CD4-positive, alpha-beta memory T cell (primary cell): ENCODE measurements around the gene ACVR1B. TPM values are rescaled to one million over a fixed set of nuclear protein-coding genes. Genes with fewer than 3 reads are reported as not detected.

Source experiments
- CTCF ChIA-PET: fragments of 350-600 bp; sonication (Branson Sonifier 250); formaldehyde crosslinking; loops from one replicate; lab custom pipeline; 2021; ENCODE audit warnings: inconsistent platforms; ENCODE audit not compliant: partially characterized antibody; lab: Charles Lee
- POLR2A ChIA-PET: fragments of 350-600 bp; sonication (Branson Sonifier 250); formaldehyde crosslinking; loops from one replicate; lab custom pipeline; 2021; ENCODE audit not compliant: partially characterized antibody; lab: Charles Lee
- DNase-seq, 5 donors: peaks; one replicate each; pipeline versions ENCODE4 v3.0.0 to v3.0.0-alpha.2; 2020 to 2022; ENCODE audit warnings: mixed read lengths in 1 of 5
- H3K27ac ChIP-seq: one replicate; pipeline ENCODE4 v1.7.0; 2013; ENCODE audit warnings: low read depth, low read length
- H3K27me3 ChIP-seq: 2 replicates; pipeline ENCODE4 v1.7.0; 2013; ENCODE audit warnings: mild to moderate bottlenecking, low read length, moderate library complexity; ENCODE audit not compliant: insufficient read depth
- H3K36me3 ChIP-seq: 2 replicates; pipeline ENCODE4 v1.7.0; 2013; ENCODE audit warnings: mild to moderate bottlenecking, low read length, moderate library complexity; ENCODE audit not compliant: insufficient read depth
- H3K4me1 ChIP-seq: 2 replicates; pipeline ENCODE4 v1.7.0; 2013; ENCODE audit warnings: mild to moderate bottlenecking, low read length, moderate library complexity; ENCODE audit not compliant: insufficient read depth
- H3K4me3 ChIP-seq, 2 donors: one replicate each; pipeline ENCODE4 v1.7.0; 2013; ENCODE audit warnings: low read length in 2 of 2, mild to moderate bottlenecking in 1 of 2
- H3K9me3 ChIP-seq, 2 donors: one replicate each; pipeline ENCODE4 v1.7.0; 2013; ENCODE audit warnings: low read length in 2 of 2, control low read depth in 1 of 2; ENCODE audit not compliant: control insufficient read depth in 1 of 2
- H3K27ac Mint-ChIP-seq, 7 donors: one replicate each; pipeline ENCODE4 v1.8.0; 2020 to 2021; ENCODE audit warnings: mixed read lengths in 7 of 7, mild to moderate bottlenecking in 6 of 7, inconsistent platforms in 3 of 7, moderate library complexity in 3 of 7
- H3K27me3 Mint-ChIP-seq, 2 donors: one replicate each; pipeline ENCODE4 v1.8.0; 2020 to 2021; ENCODE audit warnings: mixed read lengths in 2 of 2
- H3K36me3 Mint-ChIP-seq, 2 donors: one replicate each; pipeline ENCODE4 v1.8.0; 2020 to 2021; ENCODE audit warnings: mixed read lengths in 2 of 2, inconsistent platforms in 1 of 2, mild to moderate bottlenecking in 1 of 2
- H3K4me1 Mint-ChIP-seq, 4 donors: one replicate each; pipeline ENCODE4 v1.8.0; 2020 to 2021; ENCODE audit warnings: mixed read lengths in 4 of 4, mild to moderate bottlenecking in 1 of 4
- H3K4me3 Mint-ChIP-seq, 8 donors: one replicate each; pipeline ENCODE4 v1.8.0; 2020 to 2021; ENCODE audit warnings: mixed read lengths in 8 of 8, mild to moderate bottlenecking in 7 of 8, moderate library complexity in 6 of 8, inconsistent platforms in 3 of 8
- H3K9me3 Mint-ChIP-seq, 8 donors: one replicate each; pipeline ENCODE4 v1.8.0; 2020 to 2021; ENCODE audit warnings: mixed read lengths in 8 of 8, mild to moderate bottlenecking in 5 of 8, inconsistent platforms in 3 of 8, moderate library complexity in 1 of 8
- intact Hi-C: fragments of 100-400 bp; cut with micrococcal nuclease; formaldehyde crosslinking; loops from one replicate; pipeline ENCODE4 v1.15.1; 2023
- polyA plus RNA-seq, 2 donors: library from polyadenylated mRNA; unstranded; fragments of 300-500 nt; fragmentation: Illumina TruSeq; gene quantifications; one replicate each; pipeline ENCODE4 v1.2.3, GENCODE V29; 2021
- total RNA-seq, 2 experiments: library from RNA; stranded (reverse); gene quantifications; one replicate each; pipeline ENCODE4 v1.2.3, GENCODE V29; 2021

The ACVR1B gene
- total and polyA plus RNA-seq, 4 experiments from 2014 or later: 0.42 to 12.6 (median 6.7) TPM

DNA sequence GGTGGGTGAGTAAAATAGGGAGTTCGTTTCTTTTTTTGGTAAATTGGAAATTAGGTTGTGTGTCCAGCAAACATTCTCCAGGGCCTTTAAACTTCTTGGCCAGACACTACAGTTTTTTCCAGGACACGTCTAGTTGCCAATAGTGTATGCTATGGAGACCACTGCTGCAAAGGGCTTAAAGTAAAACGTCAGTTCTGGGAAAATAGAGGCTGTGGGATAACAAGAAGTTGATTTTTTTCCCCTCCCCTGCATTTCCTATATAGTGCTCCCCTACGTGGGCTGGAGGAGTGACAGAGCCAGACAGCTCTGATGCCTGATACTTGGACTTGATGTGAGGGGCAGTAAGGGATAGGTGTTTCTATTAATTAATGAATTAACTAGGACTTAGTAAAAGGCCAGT, 2.4 kb downstream of the ACVR1B start:
- peak overlapping the region; percentile 5 to 80 (median 26) for H3K27ac Mint-ChIP-seq
- H3K4me3 Mint-ChIP-seq: peak overlapping the region in 7 of 8 donors; percentile 44 to 84 (median 79)
- ChIA-PET CTCF (interaction anchor here (3.4 kb wide), 1 partner anchor 17 kb away, joined by 10 read pairs; no protein-coding TSS in a partner anchor), POLR2A (interaction anchor here (0.6 kb wide), 2 partner anchors 18 to 133 kb away, joined by 3 read pairs; no protein-coding TSS in a partner anchor)
- Histone ChIP-seq H3K9me3 (no peaks in the 10 kb centered on the region), H3K36me3 (no peaks in the 10 kb centered on the region), H3K4me1 (peaks cover 30% of the 10 kb centered on the region), H3K27ac (no peak overlapping the region), H3K4me3 (no peak overlapping the region), H3K27me3 (no peaks in the 10 kb centered on the region)
- H3K4me1 Mint-ChIP-seq: peaks cover 33 to 54% (median 46%) of the 10 kb centered on the region in 4 donors
- intact Hi-C loops: loop anchor here (5.0 kb wide), 1 partner anchor 1672 kb away; the partner anchor contains the start of gene LIMA1
- no peaks in the 10 kb centered on the region for H3K27me3 Mint-ChIP-seq
- H3K36me3 Mint-ChIP-seq: peaks cover 0 to 3% of the 10 kb centered on the region in 2 donors
- no peaks in the 10 kb centered on the region for H3K9me3 Mint-ChIP-seq
- no peak for DNase-seq

DNA sequence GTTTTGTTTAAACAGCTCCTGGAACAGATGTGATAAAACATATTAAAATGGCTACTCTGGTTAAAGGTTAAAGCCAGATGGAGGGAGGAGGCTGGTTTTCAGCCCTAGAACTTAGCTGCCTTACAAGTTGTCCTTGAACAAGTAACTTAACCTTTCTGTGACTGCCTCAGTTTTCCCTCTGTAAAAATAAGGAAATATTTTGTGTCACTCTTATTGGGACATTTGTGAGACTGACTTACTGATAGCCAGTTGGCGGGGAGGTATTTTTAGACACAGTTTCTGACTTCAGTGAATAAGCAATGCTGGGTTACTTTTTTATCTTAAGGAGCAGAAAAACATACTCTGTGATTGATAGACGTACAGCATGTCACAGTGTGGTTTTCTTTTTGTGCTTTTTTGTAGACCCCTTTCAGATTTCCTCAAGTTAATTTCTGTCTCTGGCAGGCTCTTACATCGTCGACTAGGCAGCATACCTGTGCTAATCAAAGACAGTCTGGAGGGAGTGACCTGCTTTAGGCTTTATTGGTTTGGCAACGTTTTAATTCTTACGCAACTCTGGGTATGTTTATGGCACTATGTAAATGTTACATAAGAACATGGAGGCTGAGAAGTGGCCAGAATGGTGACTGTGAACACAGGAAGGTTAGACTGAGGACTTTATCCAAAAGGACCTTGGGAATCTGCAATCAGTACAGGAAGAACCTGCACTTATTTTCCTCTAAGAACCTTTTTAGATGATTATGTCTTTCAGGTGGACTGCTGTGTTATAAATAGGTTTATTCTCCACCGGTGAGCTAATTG, 3.3 kb downstream of the ACVR1B start:
- Histone ChIP-seq H3K4me3 (no peak overlapping the region), H3K4me1 (peaks cover 30% of the 10 kb centered on the region), H3K36me3 (no peaks in the 10 kb centered on the region), H3K27ac (no peak overlapping the region), H3K9me3 (no peaks in the 10 kb centered on the region), H3K27me3 (no peaks in the 10 kb centered on the region)
- CTCF ChIA-PET: interaction anchor here (1.2 to 3.4 kb wide), 2 partner anchors 16 to 71 kb away, joined by 4 to 10 read pairs; no protein-coding TSS in a partner anchor
- no peaks in the 10 kb centered on the region for H3K27me3 Mint-ChIP-seq
- no peak overlapping the region for H3K4me3 Mint-ChIP-seq
- DNase-seq: no peak
- POLR2A ChIA-PET: interaction anchor here (0.6 kb wide), 1 partner anchor 17 kb away, joined by 3 read pairs; no protein-coding TSS in a partner anchor
- no peaks in the 10 kb centered on the region for H3K9me3 Mint-ChIP-seq
- intact Hi-C loops: loop anchor here (5.0 kb wide), 1 partner anchor 1672 kb away; the partner anchor contains the start of gene LIMA1
- peaks cover 40 to 60% (median 50%) of the 10 kb centered on the region in 4 donors for H3K4me1 Mint-ChIP-seq
- H3K36me3 Mint-ChIP-seq: peaks cover 7 to 9% of the 10 kb centered on the region in 2 donors
- peak overlapping the region in 6 of 7 donors; percentile 4 to 75 (median 29) for H3K27ac Mint-ChIP-seq

DNA sequence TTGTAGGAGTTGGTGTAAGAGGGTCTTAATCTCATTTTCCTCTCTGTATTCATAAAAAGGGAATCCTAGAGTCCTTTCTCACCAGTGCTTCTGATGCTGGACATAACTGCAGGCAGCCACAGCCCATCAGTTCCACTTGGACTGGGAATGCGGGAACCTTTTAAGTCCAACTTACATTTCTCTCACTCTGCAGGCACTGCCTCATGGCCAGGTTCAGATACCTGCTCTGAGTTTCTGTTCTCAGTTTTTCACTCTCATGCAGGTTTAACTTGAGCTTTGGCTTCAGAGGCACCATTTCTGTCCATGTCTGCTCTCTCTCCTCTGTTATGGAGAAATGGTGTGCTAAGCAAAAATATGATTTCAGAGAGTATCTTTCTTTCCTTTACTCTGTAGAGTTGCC, 4.2 kb downstream of the ACVR1B start:
- POLR2A ChIA-PET: no interaction called here
- intact Hi-C loops: no loop called here

DNA sequence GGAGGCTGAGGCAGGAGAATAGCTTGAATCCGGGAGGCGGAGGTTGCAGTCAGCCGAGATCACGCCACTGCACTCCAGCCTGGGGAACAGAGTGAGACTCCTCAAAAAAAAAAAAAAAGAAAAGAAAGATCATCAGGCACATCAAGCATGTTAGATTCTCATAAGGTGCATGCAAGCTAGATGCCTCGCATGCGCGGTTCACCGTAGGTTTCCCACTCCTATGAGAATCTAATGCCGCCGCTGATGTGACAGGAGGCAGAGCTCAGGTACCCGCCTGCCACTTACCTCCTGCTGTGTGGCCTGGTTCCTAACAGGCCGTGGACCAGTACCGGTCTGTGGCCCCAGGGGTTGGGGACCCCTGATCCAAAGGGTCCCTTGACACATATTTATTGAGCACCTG, 7.0 kb downstream of the ACVR1B start:
- no peak for DNase-seq
- Histone ChIP-seq H3K27me3 (no peaks in the 10 kb centered on the region), H3K9me3 (no peaks in the 10 kb centered on the region), H3K4me3 (no peak overlapping the region), H3K27ac (no peak overlapping the region), H3K4me1 (peaks cover 25% of the 10 kb centered on the region), H3K36me3 (no peaks in the 10 kb centered on the region)
- no peak overlapping the region for H3K4me3 Mint-ChIP-seq
- peaks cover 7 to 11% of the 10 kb centered on the region in 2 donors for H3K36me3 Mint-ChIP-seq
- CTCF ChIA-PET: interaction anchor here (6.7 kb wide), 1 partner anchor 14 kb away, joined by 61 read pairs; no protein-coding TSS in a partner anchor
- no peaks in the 10 kb centered on the region for H3K9me3 Mint-ChIP-seq
- intact Hi-C loops: no loop called here
- POLR2A ChIA-PET: no interaction called here
- peaks cover 47 to 62% (median 56%) of the 10 kb centered on the region in 4 donors for H3K4me1 Mint-ChIP-seq
- H3K27ac Mint-ChIP-seq: peak overlapping the region in 1 of 7 donors; percentile 6
- H3K27me3 Mint-ChIP-seq: no peaks in the 10 kb centered on the region

More for the DNA sequence above, 4.2 kb downstream of the ACVR1B start:
- no peak for DNase-seq
- Histone ChIP-seq H3K36me3 (no peaks in the 10 kb centered on the region), H3K4me3 (no peak overlapping the region), H3K4me1 (peaks cover 29% of the 10 kb centered on the region), H3K27ac (no peak overlapping the region), H3K9me3 (no peaks in the 10 kb centered on the region), H3K27me3 (no peaks in the 10 kb centered on the region)
- peaks cover 44 to 62% (median 53%) of the 10 kb centered on the region in 4 donors for H3K4me1 Mint-ChIP-seq
- H3K27me3 Mint-ChIP-seq: no peaks in the 10 kb centered on the region
- CTCF ChIA-PET: interaction anchor here (0.5 to 3.4 kb wide), 3 partner anchors 15 to 113 kb away, joined by 3 to 10 read pairs (median 4); no protein-coding TSS in a partner anchor
- peak overlapping the region in 2 of 8 donors; percentile 1 to 36 for H3K4me3 Mint-ChIP-seq
- peaks cover 7 to 9% of the 10 kb centered on the region in 2 donors for H3K36me3 Mint-ChIP-seq
- no peaks in the 10 kb centered on the region for H3K9me3 Mint-ChIP-seq
- peak overlapping the region in 3 of 7 donors; percentile 5 to 55 (median 12) for H3K27ac Mint-ChIP-seq

DNA sequence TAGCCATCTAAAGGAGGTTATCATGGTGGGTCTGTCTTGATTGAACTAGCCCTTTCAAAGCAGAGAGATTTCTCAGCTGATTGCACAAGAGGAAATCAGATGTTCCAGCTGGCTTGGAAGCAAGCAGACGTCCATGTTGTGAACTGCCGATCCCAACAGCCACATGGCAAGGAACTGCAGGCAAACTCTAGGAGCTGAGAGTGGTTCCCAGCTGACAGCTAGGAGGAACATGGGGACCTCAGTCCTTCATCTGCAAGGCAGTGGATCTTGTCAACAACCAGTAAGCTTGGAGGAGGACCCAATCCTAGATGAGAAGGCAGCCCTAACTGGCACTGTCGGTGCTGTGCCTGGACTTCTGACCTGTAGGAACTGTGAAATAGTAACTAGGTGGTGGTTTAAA, 7.7 kb downstream of the ACVR1B start:
- H3K4me1 ChIP-seq: peaks cover 19% of the 10 kb centered on the region
- Mint-ChIP-seq H3K4me1 (peaks cover 41 to 55% (median 49%) of the 10 kb centered on the region in 4 donors), H3K27me3 (no peaks in the 10 kb centered on the region), H3K9me3 (no peaks in the 10 kb centered on the region), H3K4me3 (peak overlapping the region in 1 of 8 donors; percentile 60), H3K36me3 (peaks cover 7 to 11% of the 10 kb centered on the region in 2 donors), H3K27ac (peak overlapping the region in 4 of 7 donors; percentile 6 to 81 (median 41))
- no peak overlapping the region for H3K4me3 ChIP-seq
- no peak overlapping the region for H3K27ac ChIP-seq
- H3K9me3 ChIP-seq: no peaks in the 10 kb centered on the region
- ChIA-PET CTCF (interaction anchor here (6.7 kb wide), 1 partner anchor 13 kb away, joined by 61 read pairs; no protein-coding TSS in a partner anchor), POLR2A (no interaction called here)
- no peak for DNase-seq
- intact Hi-C loops: no loop called here
- H3K36me3 ChIP-seq: no peaks in the 10 kb centered on the region
- no peaks in the 10 kb centered on the region for H3K27me3 ChIP-seq

DNA sequence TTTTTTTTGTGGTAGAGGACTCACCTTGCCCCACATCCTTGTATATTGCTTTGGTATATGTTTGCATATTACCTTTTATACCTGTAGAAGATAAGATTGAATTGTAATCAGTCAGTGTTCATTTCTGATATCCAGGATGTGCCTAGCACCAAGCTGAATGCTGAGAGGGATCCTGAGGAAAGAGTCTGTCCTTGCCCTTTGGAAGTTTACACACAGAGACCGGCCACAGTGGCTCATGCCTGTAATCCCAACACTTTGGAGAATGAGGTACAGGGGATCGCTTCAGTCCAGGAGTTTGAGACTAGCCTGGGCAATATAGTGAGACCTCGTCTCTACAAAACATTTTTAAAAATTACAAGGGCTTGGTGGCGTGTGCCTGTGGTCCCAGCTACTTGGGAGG, 8.4 kb downstream of the ACVR1B start:
- no peaks in the 10 kb centered on the region for H3K27me3 ChIP-seq
- H3K9me3 ChIP-seq: no peaks in the 10 kb centered on the region
- Mint-ChIP-seq H3K9me3 (no peaks in the 10 kb centered on the region), H3K27me3 (no peaks in the 10 kb centered on the region), H3K4me1 (peaks cover 38 to 48% (median 42%) of the 10 kb centered on the region in 4 donors), H3K36me3 (peaks cover 7 to 11% of the 10 kb centered on the region in 2 donors), H3K27ac (peak overlapping the region in 2 of 7 donors; percentile 23 to 53), H3K4me3 (no peak overlapping the region)
- no peak for DNase-seq
- intact Hi-C loops: no loop called here
- no peak overlapping the region for H3K4me3 ChIP-seq
- H3K36me3 ChIP-seq: no peaks in the 10 kb centered on the region
- peaks cover 16% of the 10 kb centered on the region for H3K4me1 ChIP-seq
- no peak overlapping the region for H3K27ac ChIP-seq
- POLR2A ChIA-PET: no interaction called here
- CTCF ChIA-PET: interaction anchor here (1.3 to 6.7 kb wide), 2 partner anchors 13 to 33 kb away, joined by 3 to 61 read pairs; no protein-coding TSS in a partner anchor

DNA sequence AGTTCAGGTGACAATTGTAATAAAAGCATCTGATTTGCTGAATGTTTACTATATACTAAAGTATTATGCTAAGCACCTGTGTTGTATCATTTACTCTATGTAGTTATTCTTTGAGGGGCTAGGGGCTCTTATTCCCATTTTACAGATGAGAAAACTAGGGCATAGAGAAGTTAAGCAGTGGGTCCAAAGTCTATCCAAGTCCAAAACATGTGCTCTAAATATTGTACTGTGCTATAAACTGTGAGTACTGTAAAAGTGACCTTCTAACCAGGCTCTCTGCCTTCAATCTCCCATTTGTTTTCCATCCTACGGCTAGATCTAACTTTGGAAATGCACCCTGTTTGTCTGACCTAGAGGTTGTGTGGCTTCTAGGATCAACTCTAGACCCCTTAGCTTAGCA, 9.0 kb downstream of the ACVR1B start:
- Mint-ChIP-seq H3K27ac (peak overlapping the region in 1 of 7 donors; percentile 1), H3K4me3 (no peak overlapping the region), H3K36me3 (peaks cover 7 to 11% of the 10 kb centered on the region in 2 donors), H3K4me1 (peaks cover 34 to 42% (median 38%) of the 10 kb centered on the region in 4 donors), H3K9me3 (no peaks in the 10 kb centered on the region), H3K27me3 (no peaks in the 10 kb centered on the region)
- Histone ChIP-seq H3K4me1 (peaks cover 16% of the 10 kb centered on the region), H3K36me3 (no peaks in the 10 kb centered on the region), H3K27me3 (no peaks in the 10 kb centered on the region), H3K4me3 (no peak overlapping the region), H3K9me3 (no peaks in the 10 kb centered on the region), H3K27ac (no peak overlapping the region)
- intact Hi-C loops: no loop called here
- ChIA-PET POLR2A (no interaction called here), CTCF (interaction anchor here (1.3 to 6.7 kb wide), 3 partner anchors 12 to 64 kb away, joined by 3 to 61 read pairs (median 6); no protein-coding TSS in a partner anchor)
- DNase-seq: no peak
